ENCODE data around the gene CMTM6.

Gene CMTM6

DNA sequence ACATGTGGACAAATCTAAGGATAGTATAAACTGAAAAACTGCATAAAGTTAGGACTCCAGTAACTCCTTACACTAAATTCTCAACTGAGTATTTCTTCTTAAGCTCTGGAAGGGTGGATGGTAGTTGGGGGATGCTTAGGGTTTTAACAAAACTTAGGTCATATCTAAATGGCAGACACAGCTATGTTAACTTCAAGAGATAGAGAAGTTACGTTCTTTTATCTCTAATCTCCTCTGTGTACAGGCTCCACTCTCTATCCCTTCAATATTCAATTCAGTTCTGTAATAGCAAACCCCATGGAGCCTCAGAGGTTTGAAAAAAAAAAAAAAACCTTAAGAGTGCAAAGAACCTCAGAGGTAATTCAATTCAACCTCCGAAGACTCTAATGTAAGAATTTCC is 3.1 kb downstream of the CMTM6 start:
- FAIRE-seq: no peak
- DNase-seq (ENCODE audit: insufficient read length, low spot score): no peak
- TF ChIP-seq, protein P1, sequence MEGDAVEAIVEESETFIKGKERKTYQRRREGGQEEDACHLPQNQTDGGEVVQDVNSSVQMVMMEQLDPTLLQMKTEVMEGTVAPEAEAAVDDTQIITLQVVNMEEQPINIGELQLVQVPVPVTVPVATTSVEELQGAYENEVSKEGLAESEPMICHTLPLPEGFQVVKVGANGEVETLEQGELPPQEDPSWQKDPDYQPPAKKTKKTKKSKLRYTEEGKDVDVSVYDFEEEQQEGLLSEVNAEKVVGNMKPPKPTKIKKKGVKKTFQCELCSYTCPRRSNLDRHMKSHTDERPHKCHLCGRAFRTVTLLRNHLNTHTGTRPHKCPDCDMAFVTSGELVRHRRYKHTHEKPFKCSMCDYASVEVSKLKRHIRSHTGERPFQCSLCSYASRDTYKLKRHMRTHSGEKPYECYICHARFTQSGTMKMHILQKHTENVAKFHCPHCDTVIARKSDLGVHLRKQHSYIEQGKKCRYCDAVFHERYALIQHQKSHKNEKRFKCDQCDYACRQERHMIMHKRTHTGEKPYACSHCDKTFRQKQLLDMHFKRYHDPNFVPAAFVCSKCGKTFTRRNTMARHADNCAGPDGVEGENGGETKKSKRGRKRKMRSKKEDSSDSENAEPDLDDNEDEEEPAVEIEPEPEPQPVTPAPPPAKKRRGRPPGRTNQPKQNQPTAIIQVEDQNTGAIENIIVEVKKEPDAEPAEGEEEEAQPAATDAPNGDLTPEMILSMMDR (IDR thresholded peaks at IDR 0.05; ENCODE audit: insufficient read depth, missing control alignments): no peak

DNA sequence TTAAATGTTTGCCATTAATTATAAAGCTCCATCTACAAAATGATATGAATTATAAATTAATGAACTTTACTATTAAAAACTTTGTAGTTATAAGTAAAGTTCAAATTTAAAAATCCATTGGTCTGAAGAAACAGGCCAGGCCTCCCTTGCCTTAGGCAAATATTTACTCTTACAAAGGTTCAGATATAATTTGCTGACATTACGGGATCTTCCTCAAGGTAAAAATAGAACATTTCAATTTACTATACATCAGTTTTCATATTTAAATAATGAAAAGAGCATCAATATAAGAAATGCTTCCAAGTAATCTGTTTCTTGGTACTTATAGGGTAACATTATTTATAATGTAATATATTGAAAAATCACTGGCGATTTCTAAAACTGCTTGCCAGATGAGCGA is 3.7 kb downstream of the CMTM6 start:
- TF ChIP-seq, protein P1 (IDR thresholded peaks at IDR 0.05; ENCODE audit: insufficient read depth, missing control alignments): no peak
- FAIRE-seq: no peak
- no peak for DNase-seq (ENCODE audit: insufficient read length, low spot score)

DNA sequence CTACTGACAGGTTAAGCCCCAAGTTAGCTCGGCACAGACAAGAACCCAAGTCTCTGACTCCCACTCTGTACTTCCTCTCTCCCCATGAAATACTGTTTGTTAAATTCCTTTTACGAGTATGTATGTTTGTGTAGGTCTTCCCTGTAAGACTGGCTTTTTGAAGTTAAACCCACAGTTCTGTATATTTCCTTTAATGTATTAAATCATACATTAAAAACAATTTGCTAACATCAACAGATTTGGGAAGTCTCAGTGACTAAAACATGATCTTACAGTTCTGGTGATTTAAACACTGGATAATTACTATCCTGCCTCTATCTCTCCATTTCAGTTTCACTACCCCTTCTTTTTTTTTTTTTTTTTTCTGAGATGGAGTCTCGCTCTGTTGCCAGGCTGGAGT is 4.4 kb downstream of the CMTM6 start:
- DNase-seq (ENCODE audit: insufficient read length, low spot score) (no peak), FAIRE-seq (no peak)
- TF ChIP-seq, protein P1 (IDR thresholded peaks at IDR 0.05; ENCODE audit: insufficient read depth, missing control alignments): no peak

DNA sequence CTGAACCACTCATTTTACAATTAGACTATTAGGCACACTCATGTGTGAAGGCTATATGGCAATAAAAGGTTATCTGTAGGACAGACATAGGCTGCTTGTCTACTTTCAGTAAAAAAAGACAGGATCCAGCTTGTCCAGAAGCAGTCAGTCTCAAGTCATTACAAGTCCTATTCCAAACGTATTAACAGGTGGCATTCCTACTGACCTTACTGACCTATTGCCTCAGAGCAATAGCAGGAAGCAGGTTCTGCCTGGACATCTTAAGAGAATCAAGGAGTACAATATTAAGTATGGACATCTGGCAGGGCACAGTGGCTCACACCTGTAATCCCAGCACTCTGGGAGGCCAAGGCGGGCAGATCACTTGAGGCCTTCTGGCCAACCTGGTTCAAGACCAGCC is 7.0 kb downstream of the CMTM6 start:
- TF ChIP-seq, protein P1 (IDR thresholded peaks at IDR 0.05; ENCODE audit: insufficient read depth, missing control alignments): no peak
- DNase-seq (ENCODE audit: insufficient read length, low spot score) (no peak), FAIRE-seq (no peak)

DNA sequence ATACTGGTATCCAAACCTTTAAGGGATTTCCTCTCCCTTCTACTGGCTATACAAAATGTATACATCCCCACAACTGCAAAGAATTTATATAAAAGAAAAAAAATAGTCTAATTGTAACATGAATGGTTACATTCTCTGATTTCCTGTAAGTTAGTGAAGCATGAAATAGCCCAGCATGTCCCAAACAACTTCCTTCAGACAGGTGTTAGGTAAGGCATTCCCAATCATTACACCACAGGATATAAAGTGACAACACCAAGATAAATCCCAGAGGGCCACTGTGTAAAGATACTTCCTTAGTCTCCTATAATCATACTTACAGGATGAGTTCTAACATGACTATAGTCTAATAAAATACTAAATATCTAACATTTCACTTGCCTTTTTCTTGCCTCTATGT is 7.6 kb downstream of the CMTM6 start:
- DNase-seq (ENCODE audit: insufficient read length, low spot score) (no peak), FAIRE-seq (no peak)
- TF ChIP-seq, protein P1 (IDR thresholded peaks at IDR 0.05; ENCODE audit: insufficient read depth, missing control alignments): no peak

DNA sequence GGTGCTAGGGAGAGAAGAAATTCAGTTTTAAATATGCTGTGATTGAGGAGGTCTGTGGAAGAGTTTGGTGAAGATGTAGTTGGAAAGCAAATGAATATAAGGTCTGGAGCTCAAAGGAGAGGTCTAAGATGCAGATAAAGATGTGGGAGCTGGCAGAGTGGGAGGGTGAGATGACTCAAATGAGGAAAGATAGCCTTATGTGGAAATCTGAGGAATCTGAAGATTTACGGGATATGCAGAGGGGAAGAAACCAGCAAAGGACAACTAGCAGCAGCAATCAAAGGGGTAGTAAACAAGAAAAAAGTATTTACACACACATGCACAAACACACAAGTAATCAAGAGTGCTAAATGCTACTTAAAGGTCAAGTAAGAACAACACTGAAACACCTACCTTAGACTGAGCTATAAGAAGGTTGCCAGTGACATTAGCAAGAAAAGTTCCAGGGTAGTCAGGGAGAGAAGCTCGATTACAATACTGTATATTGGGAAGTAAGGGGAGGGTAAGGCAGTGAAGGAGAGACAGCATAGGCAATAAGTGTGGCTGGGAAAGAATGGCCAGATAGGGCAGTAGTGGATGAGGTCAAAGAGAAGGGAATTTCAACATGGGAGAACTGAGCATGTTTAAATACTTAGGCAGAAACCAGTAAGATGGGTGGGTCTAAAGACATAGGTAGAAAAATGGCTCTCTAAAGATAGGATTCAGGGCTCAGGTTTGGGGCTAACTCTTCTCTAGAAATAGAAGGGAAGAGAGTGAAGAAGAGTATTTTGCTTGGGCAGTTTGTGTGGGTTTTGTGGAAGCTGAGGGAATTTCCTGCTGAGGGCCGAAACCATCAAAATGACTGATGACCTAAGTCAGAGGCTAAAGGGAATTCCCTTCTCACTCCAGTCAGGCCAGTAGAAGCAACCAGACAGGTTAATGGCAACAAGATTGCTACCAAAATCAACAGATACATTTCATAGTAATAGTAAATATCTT is 8.9 kb downstream of the CMTM6 start:
- no peak for DNase-seq (ENCODE audit: insufficient read length, low spot score)
- TF ChIP-seq, protein P1 (IDR thresholded peaks at IDR 0.05; ENCODE audit: insufficient read depth, missing control alignments): no peak
- FAIRE-seq: no peak
